GM19328 (cell line): ENCODE results near the gene PPFIA2.

Experiments
- ATAC-seq: cut with Tn5 transposase; IDR thresholded peaks from one replicate; pipeline ENCODE4 v1.9.1; 2021; ENCODE audit warnings: mild to moderate bottlenecking, moderate library complexity; ENCODE audit not compliant: unreplicated experiment

Gene PPFIA2

GRCh38 chr12:81564237-81564636, 194.9 kb downstream of the PPFIA2 start:
- no peak for ATAC-seq

GRCh38 chr12:81558031-81558430, 201.1 kb downstream of the PPFIA2 start:
- ATAC-seq: no peak

GRCh38 chr12:81546811-81547210, 212.3 kb downstream of the PPFIA2 start:
- no peak for ATAC-seq

- ATAC-seq: no peak
Measured at GRCh38 chr12:81543621-81544139, 215.5 kb downstream of the PPFIA2 start.

- ATAC-seq: no peak
Measured at GRCh38 chr12:81542065-81543010, 216.8 kb downstream of the PPFIA2 start.

GRCh38 chr12:81541121-81541520, 218.0 kb downstream of the PPFIA2 start:
- ATAC-seq: no peak

GRCh38 chr12:81539279-81539678, 219.9 kb downstream of the PPFIA2 start:
- no peak for ATAC-seq

- no peak for ATAC-seq
Measured at GRCh38 chr12:81533054-81533453, 226.1 kb downstream of the PPFIA2 start.

GRCh38 chr12:81530352-81530751, 228.8 kb downstream of the PPFIA2 start:
- no peak for ATAC-seq

- ATAC-seq: peak; percentile 59
Measured at GRCh38 chr12:81520064-81520945, 238.8 kb downstream of the PPFIA2 start.

GRCh38 chr12:81518638-81519037, 240.5 kb downstream of the PPFIA2 start:
- no peak for ATAC-seq

GRCh38 chr12:81517296-81517695, 241.9 kb downstream of the PPFIA2 start:
- no peak for ATAC-seq

GRCh38 chr12:81502912-81503695, 256.0 kb downstream of the PPFIA2 start:
- no peak for ATAC-seq

- no peak for ATAC-seq
Measured at GRCh38 chr12:81500788-81501187, 258.4 kb downstream of the PPFIA2 start.

- no peak for ATAC-seq
Measured at GRCh38 chr12:81499809-81500208, 259.3 kb downstream of the PPFIA2 start.

GRCh38 chr12:81492131-81492720, 266.9 kb downstream of the PPFIA2 start:
- ATAC-seq: no peak

GRCh38 chr12:81472934-81473333, 286.2 kb downstream of the PPFIA2 start:
- ATAC-seq: no peak

GRCh38 chr12:81470923-81471322, 288.2 kb downstream of the PPFIA2 start:
- ATAC-seq: no peak

GRCh38 chr12:81468206-81468605, 290.9 kb downstream of the PPFIA2 start:
- ATAC-seq: no peak

GRCh38 chr12:81465876-81466275, 293.3 kb downstream of the PPFIA2 start:
- no peak for ATAC-seq
